ENCODE measurements around the gene UBE3C.

- TF ChIP-seq CTCF (IDR thresholded peaks at IDR 0.05) (no peak), EP300 (IDR thresholded peaks at IDR 0.05) (no peak)
Measured at GRCh38 chr7:157205438-157205837, 66.7 kb downstream of the UBE3C start.
